ENCODE results near the gene SELENOS.

Gene SELENOS

DNA sequence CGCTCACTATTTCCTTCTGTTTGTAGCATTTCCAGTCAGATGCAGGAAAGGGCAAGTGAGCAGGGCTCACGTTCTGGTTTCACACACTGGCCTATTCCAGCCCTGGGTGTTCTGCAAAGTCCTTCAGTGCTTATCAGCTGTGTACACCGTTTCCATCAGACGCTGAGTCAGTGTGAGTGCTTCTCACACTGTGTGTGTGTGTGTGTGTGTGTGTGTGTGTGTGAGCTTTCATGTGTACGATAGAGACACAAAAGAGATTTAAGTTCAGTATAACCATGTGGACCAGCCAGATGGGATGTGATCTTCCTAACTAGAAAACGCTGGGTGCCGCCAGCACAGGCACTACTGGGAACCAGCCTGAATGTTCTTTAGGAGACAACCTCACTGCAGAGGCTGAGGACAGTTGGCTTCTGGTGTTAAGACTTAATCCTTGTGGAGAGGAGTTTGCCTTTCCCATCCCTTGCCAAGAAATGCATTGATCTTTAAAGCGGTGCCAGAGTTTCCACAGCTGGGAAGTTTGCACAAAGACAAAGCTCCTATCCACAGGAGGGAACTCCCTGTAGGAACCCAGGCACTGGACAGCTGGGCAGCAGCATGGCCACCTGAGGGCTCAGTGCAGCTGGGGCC is 21.6 kb downstream of the SELENOS start:
- TF ChIP-seq, protein P1, sequence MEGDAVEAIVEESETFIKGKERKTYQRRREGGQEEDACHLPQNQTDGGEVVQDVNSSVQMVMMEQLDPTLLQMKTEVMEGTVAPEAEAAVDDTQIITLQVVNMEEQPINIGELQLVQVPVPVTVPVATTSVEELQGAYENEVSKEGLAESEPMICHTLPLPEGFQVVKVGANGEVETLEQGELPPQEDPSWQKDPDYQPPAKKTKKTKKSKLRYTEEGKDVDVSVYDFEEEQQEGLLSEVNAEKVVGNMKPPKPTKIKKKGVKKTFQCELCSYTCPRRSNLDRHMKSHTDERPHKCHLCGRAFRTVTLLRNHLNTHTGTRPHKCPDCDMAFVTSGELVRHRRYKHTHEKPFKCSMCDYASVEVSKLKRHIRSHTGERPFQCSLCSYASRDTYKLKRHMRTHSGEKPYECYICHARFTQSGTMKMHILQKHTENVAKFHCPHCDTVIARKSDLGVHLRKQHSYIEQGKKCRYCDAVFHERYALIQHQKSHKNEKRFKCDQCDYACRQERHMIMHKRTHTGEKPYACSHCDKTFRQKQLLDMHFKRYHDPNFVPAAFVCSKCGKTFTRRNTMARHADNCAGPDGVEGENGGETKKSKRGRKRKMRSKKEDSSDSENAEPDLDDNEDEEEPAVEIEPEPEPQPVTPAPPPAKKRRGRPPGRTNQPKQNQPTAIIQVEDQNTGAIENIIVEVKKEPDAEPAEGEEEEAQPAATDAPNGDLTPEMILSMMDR (IDR thresholded peaks at IDR 0.05; ENCODE audit: insufficient read depth, low read depth, low read length, missing control alignments) = no peak
- no peak for DNase-seq (ENCODE audit: low read depth)

DNA sequence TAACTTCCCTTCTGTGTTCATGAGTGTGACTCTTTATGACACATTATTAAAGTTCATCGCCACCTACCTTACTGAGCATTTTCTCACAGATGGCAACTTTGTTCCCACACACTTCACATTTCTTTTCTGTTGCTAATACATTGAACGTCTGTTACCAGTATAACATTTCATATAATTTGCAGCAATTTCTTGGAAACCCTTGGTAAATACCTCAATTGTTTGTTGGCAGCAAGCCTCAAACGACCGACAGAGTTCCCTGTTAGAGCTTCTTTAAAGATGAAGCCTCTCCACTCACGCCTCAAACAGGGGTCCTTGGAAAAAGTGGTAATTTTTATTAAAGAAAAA is 22.3 kb downstream of the SELENOS start:
- no peak overlapping the region for H3K4me3 ChIP-seq (ENCODE audit: low read depth, low read length)
- DNase-seq (ENCODE audit: low read depth) = no peak
- TF ChIP-seq, protein P1 (IDR thresholded peaks at IDR 0.05; ENCODE audit: insufficient read depth, low read depth, low read length, missing control alignments) = no peak

More for the DNA sequence above, 21.6 kb downstream of the SELENOS start:
- no peak overlapping the region for H3K4me3 ChIP-seq (ENCODE audit: low read depth, low read length)

DNA sequence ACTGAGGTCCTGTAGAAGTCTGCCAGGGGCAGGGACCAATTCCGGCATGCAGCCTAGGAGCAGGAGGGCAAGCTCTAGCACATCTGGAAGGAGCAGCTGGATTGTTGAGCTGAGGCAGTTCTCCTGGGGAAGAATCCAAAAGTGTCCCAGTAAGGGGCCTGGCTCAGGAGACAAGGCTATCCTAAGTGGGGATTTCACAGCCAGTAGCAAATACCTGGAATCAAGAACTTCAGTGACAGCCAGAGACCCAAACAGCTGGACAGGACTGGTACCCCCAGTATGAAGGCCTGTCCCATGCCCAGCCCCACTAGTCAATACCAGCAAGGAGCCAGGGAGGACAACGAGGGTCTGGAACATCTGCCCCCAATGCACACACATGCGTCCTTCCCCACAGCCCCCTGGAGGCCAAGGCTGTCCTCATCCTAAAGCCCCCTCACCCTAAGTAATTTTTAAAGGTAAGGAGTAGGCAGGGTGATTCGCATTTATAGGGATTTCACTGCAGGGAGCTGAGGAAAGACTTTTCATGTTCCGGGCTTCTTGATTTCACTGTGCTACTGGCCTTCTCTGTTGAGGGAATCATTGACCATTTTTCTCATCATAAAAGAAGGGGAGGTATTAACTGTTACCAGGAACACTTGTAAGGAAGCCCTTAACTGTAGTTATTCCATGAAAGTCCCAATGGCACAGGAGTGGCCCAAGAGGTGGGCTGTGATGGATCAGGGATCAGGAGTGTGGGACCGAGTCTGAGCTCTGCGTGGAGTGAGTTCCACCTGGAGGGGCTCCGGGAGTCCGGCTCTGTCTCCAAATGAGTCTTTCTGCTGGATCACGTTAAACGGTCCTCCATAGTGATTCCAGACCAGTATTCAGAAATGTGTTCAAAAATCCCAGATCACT is 22.9 kb downstream of the SELENOS start:
- H3K4me3 ChIP-seq (ENCODE audit: low read depth, low read length) = no peak overlapping the region
- TF ChIP-seq, protein P1 (IDR thresholded peaks at IDR 0.05; ENCODE audit: insufficient read depth, low read depth, low read length, missing control alignments) = no peak
- DNase-seq (ENCODE audit: low read depth) = no peak

DNA sequence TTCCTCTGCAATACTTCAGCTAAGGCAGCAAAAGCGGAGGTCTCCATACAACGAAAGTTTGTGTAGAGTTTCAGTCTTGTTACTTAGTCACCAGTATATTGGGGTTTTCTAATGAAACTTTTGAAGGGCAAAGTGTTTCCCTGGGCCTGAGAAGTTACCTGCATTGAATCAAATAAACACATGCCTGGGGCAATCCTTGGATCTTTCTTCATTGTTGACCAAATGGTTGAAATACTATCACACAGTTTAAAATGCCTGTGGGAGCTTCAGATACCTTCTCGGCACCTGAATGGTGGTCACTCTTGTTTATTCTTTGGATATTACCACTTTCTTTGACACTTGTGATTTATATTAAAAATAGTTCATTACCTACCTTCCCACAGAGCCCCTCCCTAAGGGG is 24.4 kb downstream of the SELENOS start:
- TF ChIP-seq, protein P1 (IDR thresholded peaks at IDR 0.05; ENCODE audit: insufficient read depth, low read depth, low read length, missing control alignments) = no peak
- peak; percentile 34 for DNase-seq (ENCODE audit: low read depth)

GRCh38 chr15:101251830-101252820 is 25.2 kb downstream of the SELENOS start, which contains the start of gene CHSY1:
Gene CHSY1, minus strand, starts transcription at chr15:101252048. Its CDS starts 592 bp downstream, at chr15:101251456.
- DNase-seq (ENCODE audit: low read depth) = peak; percentile 94
- H3K4me3 ChIP-seq (ENCODE audit: low read depth, low read length) = peak within 1 kb of the TSS; percentile 90
- TF ChIP-seq, protein P1 (IDR thresholded peaks at IDR 0.05; ENCODE audit: insufficient read depth, low read depth, low read length, missing control alignments) = peak; percentile 17

More for the DNA sequence above, 24.4 kb downstream of the SELENOS start:
- peak overlapping the region; percentile 74 for H3K4me3 ChIP-seq (ENCODE audit: low read depth, low read length)
